Erythroblast (primary cell): ENCODE data around the gene ATRX.
"Not testable (repeated sequence)": the region's sequence is repeated elsewhere in the genome, so short reads cannot be mapped to it uniquely, and the experiment has no call there.

Source experiments
- DNase-seq, 2 experiments: peaks; one replicate each; lab custom pipeline; 2025; lab: John Stamatoyannopoulos, UW
- GATA1 ChIP-seq: IDR thresholded peaks from 2 replicates; pipeline ENCODE4 v1.6.1; 2011; ENCODE audit warnings: low read depth, mild to moderate bottlenecking, control low read depth, low read length, moderate library complexity
- POLR2A ChIP-seq: IDR thresholded peaks from 2 replicates; pipeline ENCODE4 v1.6.1; 2011; ENCODE audit warnings: mild to moderate bottlenecking, low read length

Gene ATRX

DNA sequence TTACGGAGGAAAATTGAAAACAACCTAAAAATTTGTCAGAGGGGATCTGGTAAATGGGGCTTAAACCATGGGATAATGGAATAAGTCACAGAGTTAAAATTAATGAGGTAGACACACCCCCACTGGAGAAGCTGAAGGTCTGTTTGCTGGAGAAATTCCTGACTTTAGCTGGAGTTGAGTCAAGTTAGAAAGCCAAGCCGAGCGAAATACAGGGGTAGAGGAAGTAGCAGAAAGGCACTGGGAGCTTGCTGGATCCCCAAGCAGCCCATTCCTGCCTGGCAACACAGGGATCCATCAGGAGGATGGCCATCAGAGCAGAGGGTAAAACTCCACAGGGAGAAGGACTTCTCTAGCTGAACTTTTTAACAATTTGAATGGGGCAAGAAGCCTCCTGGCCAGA lies 163.8 kb downstream of the ATRX start:
- TF ChIP-seq POLR2A (no peak), GATA1 (no peak)
- DNase-seq = no peak

DNA sequence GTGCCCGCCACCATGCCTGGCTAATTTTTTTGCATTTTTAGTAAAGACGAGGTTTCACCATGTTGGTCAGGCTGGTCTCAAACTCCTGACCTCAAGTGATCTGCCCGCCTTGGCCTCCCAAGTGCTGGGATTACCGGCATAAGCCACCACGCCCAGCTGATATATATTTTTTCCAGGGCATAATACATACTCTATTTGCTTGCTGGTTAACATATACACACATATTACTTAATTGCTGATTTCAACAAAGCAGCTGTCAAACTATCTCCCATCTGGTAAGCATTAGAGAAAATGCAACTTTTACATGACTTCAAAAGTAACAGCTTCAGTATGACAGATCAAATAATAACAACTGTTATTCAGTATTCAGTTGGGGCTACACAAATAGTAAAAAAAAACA lies 164.6 kb downstream of the ATRX start:
- not testable (repeated sequence) for DNase-seq

DNA sequence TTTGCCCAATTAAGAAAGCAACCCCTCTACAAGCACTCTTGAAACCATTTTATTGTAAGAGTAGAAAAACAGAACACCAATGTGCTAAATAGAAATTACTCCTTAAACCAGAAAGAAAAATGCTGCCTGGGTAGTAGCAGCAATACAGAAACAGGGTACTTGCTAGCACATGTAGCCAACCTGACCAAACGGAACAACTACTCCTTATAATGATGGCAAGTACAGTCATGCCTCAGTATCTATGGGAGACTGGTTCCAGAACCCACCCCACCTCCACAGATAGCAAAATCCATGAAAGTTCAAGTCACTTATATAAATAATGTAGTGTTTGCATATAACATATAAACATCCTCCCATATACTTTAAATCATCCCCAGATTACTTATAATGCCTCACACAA lies 168.8 kb downstream of the ATRX start:
- TF ChIP-seq POLR2A = no peak
- TF ChIP-seq GATA1 = no peak
- DNase-seq = no peak

DNA sequence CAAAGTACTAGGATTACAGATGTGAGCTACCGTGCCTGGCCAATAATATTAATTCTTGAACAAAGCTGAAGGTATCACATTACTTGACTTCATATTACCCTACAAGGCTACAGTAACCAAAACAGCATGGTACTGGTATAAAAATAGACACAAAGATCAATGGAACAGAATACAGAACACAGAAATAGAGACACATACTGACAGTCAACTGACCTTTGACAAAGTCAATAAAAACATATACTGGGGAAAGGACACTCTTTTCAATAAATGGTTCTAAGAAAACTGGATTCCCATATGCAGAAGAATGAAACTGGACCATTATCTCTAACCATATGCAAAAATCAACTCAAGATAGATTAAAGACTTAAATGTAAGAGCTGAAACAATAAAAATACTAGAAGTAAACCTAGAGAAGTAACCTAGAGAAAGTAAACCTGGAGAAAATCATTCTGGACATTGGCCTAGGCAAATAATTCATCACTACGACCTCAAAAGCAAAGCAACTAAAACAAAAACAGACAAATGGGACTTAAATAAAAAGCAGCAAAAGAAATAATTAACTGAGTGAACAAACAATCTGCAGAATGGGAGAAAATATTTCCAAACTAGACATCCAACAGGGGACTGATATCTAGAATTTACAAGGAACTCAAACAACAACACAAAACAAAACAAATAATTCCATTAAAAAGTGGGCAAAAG lies 182.2 kb downstream of the ATRX start:
- no peak for DNase-seq
- TF ChIP-seq POLR2A (no peak), GATA1 (no peak)

DNA sequence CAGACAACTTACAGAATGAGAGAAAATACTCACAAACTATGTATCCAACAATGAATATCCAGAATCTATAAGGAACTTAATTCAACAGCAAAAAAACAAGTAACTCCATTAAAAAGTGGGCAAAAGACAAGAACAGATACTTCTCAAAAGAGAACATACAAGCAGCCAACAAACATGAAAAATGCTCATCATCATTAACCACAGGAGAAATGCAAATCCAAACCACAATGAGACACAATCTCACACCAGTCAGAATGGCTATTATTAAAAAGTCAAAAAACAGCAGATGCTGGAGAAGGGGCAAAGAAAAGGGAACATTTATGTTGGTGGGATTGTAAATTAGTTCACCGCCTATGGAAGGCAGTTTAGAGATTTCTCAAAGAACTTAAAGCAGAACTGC lies 188.5 kb downstream of the ATRX start:
- no peak for DNase-seq
- no peak for TF ChIP-seq POLR2A
- no peak for TF ChIP-seq GATA1

DNA sequence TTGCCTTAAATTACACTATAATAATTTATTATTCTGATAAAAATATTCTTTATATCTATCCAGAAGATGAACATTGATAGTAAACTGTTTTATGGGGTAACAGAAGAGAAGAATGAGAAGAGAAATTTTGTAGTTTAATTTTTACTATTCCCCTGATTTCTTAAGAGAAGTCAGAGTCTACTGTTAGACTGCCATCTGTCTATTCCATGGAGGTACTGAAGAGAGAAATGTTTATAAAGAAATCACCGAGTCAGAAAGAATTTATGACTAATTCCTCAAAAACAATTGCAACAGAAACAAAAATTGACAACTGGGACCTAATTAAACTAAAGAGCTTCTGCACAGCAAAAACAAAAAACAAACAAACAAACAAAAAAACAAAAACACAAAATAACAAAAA lies 188.9 kb downstream of the ATRX start:
- DNase-seq = peak in 1 of 2 experiments; percentile 0
- no peak for TF ChIP-seq POLR2A
- no peak for TF ChIP-seq GATA1

DNA sequence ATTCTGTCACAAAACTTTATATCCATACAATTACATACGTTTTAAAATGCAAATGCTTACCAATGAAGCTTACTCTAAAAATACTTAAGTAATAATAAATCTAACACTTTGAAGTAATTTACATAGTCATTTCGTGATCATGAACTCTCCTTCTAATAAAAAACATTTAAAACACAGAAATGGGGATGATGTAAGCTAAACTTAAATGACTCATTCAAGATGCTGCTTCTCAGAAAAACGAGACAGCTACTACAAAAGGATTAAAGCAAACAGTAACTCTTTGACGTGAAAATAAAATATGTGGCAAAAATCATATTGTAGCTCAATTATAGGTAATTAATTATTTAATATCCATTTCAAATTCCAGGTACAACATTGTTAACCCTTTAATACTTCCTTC lies 190.2 kb downstream of the ATRX start:
- no peak for DNase-seq
- no peak for TF ChIP-seq GATA1
- no peak for TF ChIP-seq POLR2A

DNA sequence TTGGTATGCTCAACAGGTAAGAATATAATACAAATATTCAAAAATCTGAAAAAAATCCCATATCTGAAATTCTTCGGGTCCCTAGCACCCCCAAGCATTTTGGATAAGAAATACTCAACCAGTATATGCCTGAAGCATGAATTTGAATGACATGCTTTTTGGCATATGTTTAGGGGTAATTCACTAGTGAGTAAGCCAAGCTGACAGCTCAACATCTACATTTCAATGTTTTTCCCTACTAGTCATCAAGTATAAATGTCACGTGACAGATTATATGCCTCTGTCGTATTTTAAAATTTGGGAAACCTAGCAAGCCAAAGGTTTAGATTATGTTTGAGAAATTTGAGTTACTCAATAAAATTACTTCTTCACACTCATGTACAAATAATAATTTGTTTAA lies 213.7 kb downstream of the ATRX start:
- TF ChIP-seq GATA1 (no peak), POLR2A (no peak)
- DNase-seq = no peak

DNA sequence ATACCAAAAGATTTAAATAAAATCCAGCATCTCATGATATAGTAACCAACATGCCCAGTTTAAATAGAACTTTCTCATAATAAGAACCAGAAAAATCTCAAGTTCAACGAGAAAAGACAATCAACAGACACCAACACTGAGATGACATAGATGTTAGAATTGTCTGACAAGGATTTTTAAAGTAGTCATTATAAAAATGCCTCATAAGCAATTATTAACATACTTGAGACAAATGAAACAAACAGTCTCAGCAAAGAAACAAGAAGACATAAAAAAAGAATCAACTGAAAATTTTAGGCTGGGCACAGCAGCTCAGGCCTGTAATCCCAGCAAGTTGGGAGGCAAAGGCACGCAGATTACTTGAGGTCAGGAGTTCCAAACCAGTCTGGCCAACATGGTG lies 220.7 kb downstream of the ATRX start:
- TF ChIP-seq POLR2A = no peak
- DNase-seq = no peak

DNA sequence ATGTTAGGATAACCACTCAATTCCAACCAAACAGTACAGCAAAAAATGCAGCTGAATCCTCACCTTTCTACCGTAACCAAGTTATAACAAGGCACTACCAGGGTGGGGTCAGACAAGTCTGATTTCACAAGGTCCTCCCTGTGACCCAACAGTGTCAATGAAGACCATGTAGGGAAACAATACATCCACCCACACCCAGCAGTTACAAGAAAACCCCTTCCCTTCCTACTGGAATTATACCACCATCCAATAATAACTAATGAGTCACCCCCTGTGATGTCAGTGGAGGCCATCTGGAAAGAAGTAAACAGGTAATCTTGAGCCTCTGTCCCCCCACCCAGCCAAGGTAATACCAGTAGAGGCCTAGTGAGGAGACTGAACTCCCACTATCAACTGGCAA lies 221.2 kb downstream of the ATRX start:
- TF ChIP-seq POLR2A = no peak
- DNase-seq = peak in 1 of 2 experiments; percentile 5

DNA sequence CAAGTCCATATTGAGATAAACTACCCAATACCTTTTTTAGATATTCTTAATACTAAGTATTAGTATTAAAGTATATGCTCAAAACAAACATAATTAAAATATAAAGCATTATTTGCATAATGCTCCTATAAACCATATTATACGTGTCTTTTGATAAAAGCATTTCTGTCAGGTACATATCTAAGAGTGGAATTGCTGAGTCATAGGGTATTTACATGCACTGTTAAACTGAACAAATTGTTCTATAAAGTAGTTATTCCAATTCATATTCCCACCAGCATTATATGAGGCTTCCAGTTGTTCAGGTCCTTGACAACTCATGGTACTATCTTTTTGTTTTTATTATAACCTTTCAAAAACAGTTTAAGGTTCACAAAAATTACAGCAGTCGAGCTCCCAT lies 224.6 kb downstream of the ATRX start:
- DNase-seq = no peak
- TF ChIP-seq POLR2A = no peak

DNA sequence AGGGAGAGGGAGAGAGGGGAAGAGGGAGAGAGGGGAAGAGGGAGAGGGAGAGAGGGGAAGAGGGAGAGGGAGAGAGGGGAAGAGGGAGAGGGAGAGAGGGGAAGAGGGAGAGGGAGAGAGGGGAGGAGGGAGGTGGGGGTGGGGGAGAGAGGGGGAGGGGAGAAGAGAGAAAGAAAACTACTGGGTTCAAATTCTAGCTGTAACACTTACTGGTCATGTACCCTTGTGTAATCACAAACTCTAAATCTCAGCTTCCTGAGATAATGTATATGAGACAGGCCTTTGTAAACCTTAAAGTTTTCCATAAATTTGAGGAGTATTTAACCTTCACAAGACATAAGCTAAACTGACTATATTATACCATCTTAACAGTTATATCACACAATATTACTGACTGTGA lies 229.7 kb downstream of the ATRX start:
- DNase-seq = no peak
- TF ChIP-seq POLR2A (no peak), GATA1 (no peak)

DNA sequence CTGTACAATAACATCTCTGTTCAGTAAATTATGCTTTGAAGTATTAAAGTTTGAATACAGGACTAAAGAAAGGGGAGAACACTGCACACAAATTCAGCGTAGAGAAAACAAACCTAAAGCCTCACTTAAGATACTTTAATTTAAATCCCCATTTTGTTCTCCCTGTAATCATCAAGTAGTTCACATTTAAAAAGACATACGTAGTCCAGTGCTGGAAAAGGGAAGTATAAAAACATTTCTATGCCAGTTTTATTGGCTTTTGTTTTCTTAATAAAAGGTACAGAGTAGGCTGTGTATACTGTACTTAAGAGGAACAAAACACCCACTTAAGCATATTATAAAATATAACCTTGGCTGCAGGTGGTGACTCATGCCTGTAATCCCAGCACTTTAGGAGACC lies 237.3 kb downstream of the ATRX start:
- DNase-seq = no peak
- TF ChIP-seq POLR2A (no peak), GATA1 (no peak)

DNA sequence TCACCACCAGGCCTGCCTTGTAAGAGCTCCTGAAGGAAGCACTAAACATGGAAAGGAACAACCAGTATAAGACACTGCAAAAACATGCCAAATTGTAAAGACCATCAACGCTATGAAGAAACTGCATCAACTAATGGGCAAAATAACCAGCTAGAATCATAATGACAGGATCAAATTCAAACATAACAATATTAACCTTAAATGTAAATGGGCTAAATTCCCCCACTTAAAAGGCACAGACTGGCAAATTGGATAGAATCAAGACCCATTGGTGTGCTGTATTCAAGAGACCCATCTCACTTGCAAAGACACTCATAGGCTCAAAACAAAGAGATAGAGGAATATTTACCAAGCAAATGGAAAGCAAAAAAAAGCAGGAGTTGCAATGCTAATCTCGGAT lies 246.2 kb downstream of the ATRX start:
- not testable (repeated sequence) for DNase-seq

DNA sequence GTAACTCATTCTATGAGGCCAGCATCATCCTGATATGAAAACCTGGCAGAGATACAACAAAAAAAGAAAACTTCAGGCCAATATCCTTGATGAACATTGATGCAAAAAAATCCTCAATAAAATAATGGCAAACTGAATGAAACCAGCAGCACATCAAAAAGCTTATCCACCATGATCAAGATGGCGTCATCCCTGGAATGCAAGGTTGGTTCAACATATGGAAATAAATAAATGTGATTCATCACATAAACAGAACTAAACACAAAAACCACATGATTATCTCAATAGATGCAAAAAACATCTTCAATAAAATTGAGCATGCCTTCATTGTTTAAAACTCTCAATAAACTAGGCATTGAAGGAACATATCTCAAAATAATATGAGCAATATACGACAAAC lies 254.8 kb downstream of the ATRX start:
- peak; percentile 25 to 43 for DNase-seq

DNA sequence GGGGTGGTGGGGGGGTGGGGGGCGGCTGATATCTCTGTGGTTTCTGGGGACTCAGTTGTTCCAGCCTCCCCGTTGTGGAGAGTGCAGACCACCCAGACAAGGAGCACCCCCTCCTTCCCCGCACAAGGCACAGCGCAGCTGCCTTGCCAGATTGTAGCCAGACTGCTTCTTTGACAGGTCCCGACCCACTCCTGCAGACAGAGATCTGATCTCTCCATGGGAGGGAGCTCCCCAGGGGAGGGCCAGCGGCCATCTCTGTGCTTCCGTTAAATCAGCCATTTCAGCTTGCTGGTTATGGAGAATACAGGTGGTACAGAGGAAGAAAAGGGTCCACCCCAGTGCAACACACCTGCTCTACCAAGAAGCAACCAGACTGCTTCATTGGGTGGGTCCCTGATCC lies 258.0 kb downstream of the ATRX start:
- peak; percentile 64 to 87 for DNase-seq
- TF ChIP-seq POLR2A (no peak), GATA1 (no peak)
